K562 (cell line): ENCODE measurements around the gene CLIP4. TPM values are rescaled to one million over a fixed set of nuclear protein-coding genes. Genes with fewer than 3 reads are reported as not detected.

Experiments used
- polyA plus RNA-seq, 8 experiments: library from polyadenylated mRNA; depleted of rRNA in 4 of 8; stranded (reverse) in 5 of 8; unstranded in 3 of 8; fragments of >200 nt; fragmentation: Nextera tagmentation in 2 of 8; fragmentation: Illumina TruSeq in 1 of 8; extraction: Ambion mirVana in 2 of 8; extraction: Trizol in 1 of 8; gene quantifications; 2 replicates each; pipeline versions ENCODE4 v1.2.1 to v1.2.3, GENCODE V29; 2011 to 2014; ENCODE audit warnings: inconsistent platforms in 1 of 8, missing spikeins in 1 of 8
- total RNA-seq, 7 experiments: library from RNA; depleted of rRNA in 6 of 7; stranded (reverse); fragments of >200 nt in 6 of 7; fragmentation: Illumina TruSeq in 2 of 7; extraction: Trizol in 2 of 7; gene quantifications; 2 replicates each; pipeline versions ENCODE4 v1.2.1 to v1.2.3, GENCODE V29; 2011 to 2021; ENCODE audit warnings: low replicate concordance in 1 of 7

The CLIP4 gene
- total and polyA plus RNA-seq, 9 of the 15 experiments (the other 6 are each of a cell fraction or from before 2014, with no cell fraction given), result 0.03 to 0.38 (median 0.13) TPM; not detected in 5

Other genes with a start within 250 kb of the CLIP4 start
- gene TRMT61B, start 245.1 kb upstream of the CLIP4 start, total RNA-seq (2014; rRNA removed), result 13.7 and 19.2 TPM in 2 replicates
- 27.1 and 28.9 TPM in 2 replicates for gene TRMT61B, start 245.1 kb upstream of the CLIP4 start, total RNA-seq (2014; rRNA removed; fragmentation: Illumina TruSeq; extraction: Trizol)
- gene TRMT61B, start 245.1 kb upstream of the CLIP4 start, total RNA-seq (2015; rRNA removed; fragmentation: Illumina TruSeq; extraction: Trizol), result 22.3 and 22.9 TPM in 2 replicates
- gene TRMT61B, start 245.1 kb upstream of the CLIP4 start, total RNA-seq (2021), result 17.4 and 20.0 TPM in 2 replicates
- gene TRMT61B, start 245.1 kb upstream of the CLIP4 start, polyA plus RNA-seq (2011; rRNA removed), result 22.8 and 28.3 TPM in 2 replicates
- 18.8 and 19.5 TPM in 2 replicates for gene TRMT61B, start 245.1 kb upstream of the CLIP4 start, polyA plus RNA-seq (2014; fragmentation: Illumina TruSeq; extraction: Trizol)
- 10 to 100 TPM; 16.7 to 26.8 TPM for gene TRMT61B, start 245.1 kb upstream of the CLIP4 start, polyA plus RNA-seq (2014; fragmentation: Nextera tagmentation; extraction: Ambion mirVana)
- 13.2 and 21.4 TPM in 2 replicates for gene TRMT61B, start 245.1 kb upstream of the CLIP4 start, polyA plus RNA-seq (2014; rRNA removed)
- gene WDR43, start 220.7 kb upstream of the CLIP4 start, total RNA-seq (2014; rRNA removed), result 105 and 106 TPM in 2 replicates
- 134 and 161 TPM in 2 replicates for gene WDR43, start 220.7 kb upstream of the CLIP4 start, total RNA-seq (2014; rRNA removed; fragmentation: Illumina TruSeq; extraction: Trizol)
- 144 and 149 TPM in 2 replicates for gene WDR43, start 220.7 kb upstream of the CLIP4 start, total RNA-seq (2015; rRNA removed; fragmentation: Illumina TruSeq; extraction: Trizol)
- 105 and 107 TPM in 2 replicates for gene WDR43, start 220.7 kb upstream of the CLIP4 start, total RNA-seq (2021)
- 147 and 197 TPM in 2 replicates for gene WDR43, start 220.7 kb upstream of the CLIP4 start, polyA plus RNA-seq (2011; rRNA removed)
- 77.9 and 83.1 TPM in 2 replicates for gene WDR43, start 220.7 kb upstream of the CLIP4 start, polyA plus RNA-seq (2014; fragmentation: Illumina TruSeq; extraction: Trizol)
- gene WDR43, start 220.7 kb upstream of the CLIP4 start, polyA plus RNA-seq (2014; fragmentation: Nextera tagmentation; extraction: Ambion mirVana), result 10 to 100 TPM; 34.6 to 39.2 TPM
- gene WDR43, start 220.7 kb upstream of the CLIP4 start, polyA plus RNA-seq (2014; rRNA removed), result 53.6 and 58.3 TPM in 2 replicates
- gene TOGARAM2, start 134.1 kb upstream of the CLIP4 start, total RNA-seq (2014; rRNA removed), result not detected in 2 replicates
- not detected in 2 replicates for gene TOGARAM2, start 134.1 kb upstream of the CLIP4 start, total RNA-seq (2014; rRNA removed; fragmentation: Illumina TruSeq; extraction: Trizol)
- not detected in 2 replicates for gene TOGARAM2, start 134.1 kb upstream of the CLIP4 start, total RNA-seq (2015; rRNA removed; fragmentation: Illumina TruSeq; extraction: Trizol)
- not detected in 2 replicates for gene TOGARAM2, start 134.1 kb upstream of the CLIP4 start, total RNA-seq (2021)
- gene TOGARAM2, start 134.1 kb upstream of the CLIP4 start, polyA plus RNA-seq (2011; rRNA removed), result not detected in 2 replicates
- not detected in 2 replicates for gene TOGARAM2, start 134.1 kb upstream of the CLIP4 start, polyA plus RNA-seq (2014; fragmentation: Illumina TruSeq; extraction: Trizol)
- gene TOGARAM2, start 134.1 kb upstream of the CLIP4 start, polyA plus RNA-seq (2014; fragmentation: Nextera tagmentation; extraction: Ambion mirVana), result not detected
- gene TOGARAM2, start 134.1 kb upstream of the CLIP4 start, polyA plus RNA-seq (2014; rRNA removed), result not detected in 2 replicates
- not detected in 2 replicates for gene PCARE, start 40.9 kb upstream of the CLIP4 start, total RNA-seq (2014; rRNA removed)
- not detected in 2 replicates for gene PCARE, start 40.9 kb upstream of the CLIP4 start, total RNA-seq (2014; rRNA removed; fragmentation: Illumina TruSeq; extraction: Trizol)
- not detected in 2 replicates for gene PCARE, start 40.9 kb upstream of the CLIP4 start, total RNA-seq (2015; rRNA removed; fragmentation: Illumina TruSeq; extraction: Trizol)
- not detected in 2 replicates for gene PCARE, start 40.9 kb upstream of the CLIP4 start, total RNA-seq (2021)
- not detected in 2 replicates for gene PCARE, start 40.9 kb upstream of the CLIP4 start, polyA plus RNA-seq (2011; rRNA removed)
- not detected in 2 replicates for gene PCARE, start 40.9 kb upstream of the CLIP4 start, polyA plus RNA-seq (2014; fragmentation: Illumina TruSeq; extraction: Trizol)
- not detected for gene PCARE, start 40.9 kb upstream of the CLIP4 start, polyA plus RNA-seq (2014; fragmentation: Nextera tagmentation; extraction: Ambion mirVana)
- gene PCARE, start 40.9 kb upstream of the CLIP4 start, polyA plus RNA-seq (2014; rRNA removed), result not detected in 2 replicates